Stimulated activated CD8-positive, alpha-beta memory T cell treated with anti-CD3 and anti-CD28 coated beads, Interleukin-2, amount 100 ng/mL, for 48 hours (primary cell): ENCODE results near the gene IVNS1ABP.
"Not testable (repeated sequence)": the region's sequence is repeated elsewhere in the genome, so short reads cannot be mapped to it uniquely, and the experiment has no call there.

ENCODE experiments used
- DNase-seq, 2 donors: peaks; one replicate each; pipeline ENCODE4 v3.0.0-alpha.2; 2020; ENCODE audit warnings: low read depth in 2 of 2

IVNS1ABP gene

DNA sequence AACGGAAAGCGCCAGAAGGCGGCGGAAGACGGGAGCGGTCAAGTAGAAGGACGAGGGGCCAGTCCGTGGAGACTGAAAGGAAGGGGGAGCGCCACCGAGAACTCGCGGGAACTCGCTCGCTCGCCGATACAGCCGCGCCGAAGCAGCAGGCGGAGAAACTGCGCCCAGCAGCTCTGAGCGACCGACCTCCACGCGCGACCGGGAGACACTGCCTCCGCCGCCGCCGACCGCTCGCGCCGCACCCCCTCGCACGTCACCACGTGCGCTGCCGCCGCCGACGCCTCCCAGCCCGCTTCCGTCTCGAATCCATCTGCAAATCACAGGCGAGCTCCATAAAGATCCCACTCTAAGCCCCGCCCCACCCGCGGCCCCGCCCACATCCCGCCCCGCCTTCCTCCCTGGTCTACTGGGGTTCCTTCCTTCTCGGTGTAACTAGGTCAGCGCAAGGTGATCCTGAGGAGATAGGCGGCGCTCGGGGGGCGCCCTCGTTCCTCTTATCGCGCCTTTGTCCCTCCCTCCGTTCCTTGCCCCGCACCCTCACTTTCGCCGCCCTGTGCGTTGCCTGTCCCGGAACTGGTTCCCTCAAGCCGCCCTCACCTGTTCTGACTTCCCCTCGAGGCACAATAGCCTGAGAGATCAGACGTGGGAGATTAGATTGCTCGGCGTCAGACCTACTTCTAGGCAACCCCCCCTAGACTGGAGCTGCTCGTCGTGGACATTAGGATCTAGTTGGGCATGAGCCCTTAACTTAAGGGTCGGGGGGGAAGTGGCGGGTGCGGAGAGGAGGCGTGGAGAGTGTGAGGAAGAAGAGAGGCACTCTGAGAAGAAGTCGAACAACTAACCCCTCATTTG is at the start of gene IVNS1ABP:
TSS of gene IVNS1ABP (minus strand) at position 210 of the 852 bp plus-strand sequence. CDS start 7,750 bp downstream, outside the sequence.
- peak; percentile 86 to 90 for DNase-seq

- no peak for DNase-seq
These were observed 48.9 kb upstream of the IVNS1ABP start for GRCh38 chr1:185365951-185366350.

DNA sequence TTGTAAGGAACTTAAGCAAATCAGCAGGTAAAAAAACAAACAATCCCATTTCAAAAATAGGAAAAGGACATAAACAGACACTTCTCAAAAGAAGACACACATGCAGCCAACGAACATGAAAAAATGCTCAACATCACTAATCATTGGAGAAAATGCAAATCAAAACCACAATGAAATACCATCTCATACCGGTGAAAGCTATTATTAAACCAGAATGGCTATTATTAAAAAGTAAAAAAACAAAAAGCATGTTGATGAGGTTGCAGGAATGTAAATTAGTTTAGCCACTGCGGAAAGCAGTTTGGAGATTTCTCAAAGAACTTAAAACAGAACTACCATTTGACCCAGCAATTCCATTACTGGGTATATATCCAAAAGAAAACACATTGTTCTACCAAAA is 47.5 kb upstream of the IVNS1ABP start:
- DNase-seq, result not testable (repeated sequence)

- no peak for DNase-seq
These were observed 46.2 kb upstream of the IVNS1ABP start for GRCh38 chr1:185363205-185363604.

DNA sequence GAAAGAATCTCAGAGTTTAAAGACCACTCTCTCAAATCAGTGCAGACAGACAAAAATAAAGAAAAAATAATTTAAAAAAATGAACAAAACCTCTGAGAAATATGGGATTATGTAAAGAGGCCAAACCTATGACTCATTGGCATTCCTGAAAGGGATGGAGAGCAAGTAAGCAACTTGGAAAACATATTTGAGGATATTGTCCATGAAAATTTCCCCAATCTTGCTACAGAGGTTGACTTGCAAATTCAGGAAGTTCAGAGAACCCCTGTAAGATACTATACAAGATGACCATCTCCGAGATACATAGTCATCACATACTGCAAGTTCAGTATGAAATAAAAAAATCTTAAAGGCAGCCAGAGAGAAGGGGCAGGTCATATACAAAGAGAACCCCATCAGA is 43.7 kb upstream of the IVNS1ABP start:
- no peak for DNase-seq

DNA sequence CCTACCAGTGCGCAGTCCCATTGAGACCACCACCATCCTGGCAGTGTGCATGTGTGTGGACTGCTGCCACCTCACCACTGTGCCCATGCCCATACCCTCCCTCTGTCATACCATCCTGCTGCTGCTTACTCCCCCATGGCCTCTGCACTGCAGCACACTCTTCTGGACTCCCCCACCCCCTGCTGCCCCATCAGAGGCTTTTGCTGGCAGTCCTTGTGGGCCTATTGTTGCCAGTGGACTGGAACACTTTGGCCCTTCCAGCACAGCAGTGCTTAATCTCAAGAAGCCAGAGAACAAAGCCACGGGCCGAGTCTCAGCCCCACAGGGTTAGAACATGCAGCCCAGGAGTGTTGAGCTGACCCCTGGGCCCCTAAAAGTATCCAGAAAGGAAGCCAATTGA is 41.9 kb upstream of the IVNS1ABP start:
- DNase-seq, result no peak

- no peak for DNase-seq
These were observed 38.9 kb upstream of the IVNS1ABP start for GRCh38 chr1:185355947-185356346.

- DNase-seq, result no peak
These were observed 36.1 kb upstream of the IVNS1ABP start for GRCh38 chr1:185353124-185353523.

DNA sequence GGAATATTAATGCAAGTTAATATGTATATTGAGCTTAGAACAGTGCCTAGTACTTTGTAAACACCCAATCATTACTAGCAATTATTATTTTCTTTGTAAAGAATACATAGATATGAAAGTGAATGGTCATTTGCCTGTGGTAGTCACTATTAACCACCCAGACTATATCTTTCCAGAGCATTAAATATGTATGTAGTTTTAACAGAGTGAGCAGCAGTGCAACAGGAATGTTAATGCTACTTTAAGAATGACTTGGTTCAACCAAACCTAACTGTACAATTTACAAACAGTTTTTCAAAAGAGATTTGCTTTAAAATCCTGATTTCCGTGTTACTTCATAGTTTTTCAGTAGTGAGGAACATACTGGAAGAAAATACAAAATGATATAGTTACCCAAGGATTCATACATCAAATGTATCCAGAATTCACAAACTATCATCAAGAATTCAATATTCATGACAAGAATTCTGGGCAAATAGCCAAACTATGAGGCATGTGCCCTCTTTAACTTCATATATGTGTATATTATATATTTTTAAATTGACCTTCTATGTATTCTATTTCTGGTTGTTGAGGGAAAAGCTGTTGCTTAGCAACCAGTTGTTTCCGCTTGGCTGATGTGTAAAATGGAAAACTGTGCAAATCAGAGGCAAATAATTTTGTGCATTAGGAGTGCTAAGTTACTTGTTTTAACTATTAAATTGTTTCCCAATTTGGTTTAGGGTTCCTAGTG is 34.9 kb upstream of the IVNS1ABP start:
- no peak for DNase-seq

DNA sequence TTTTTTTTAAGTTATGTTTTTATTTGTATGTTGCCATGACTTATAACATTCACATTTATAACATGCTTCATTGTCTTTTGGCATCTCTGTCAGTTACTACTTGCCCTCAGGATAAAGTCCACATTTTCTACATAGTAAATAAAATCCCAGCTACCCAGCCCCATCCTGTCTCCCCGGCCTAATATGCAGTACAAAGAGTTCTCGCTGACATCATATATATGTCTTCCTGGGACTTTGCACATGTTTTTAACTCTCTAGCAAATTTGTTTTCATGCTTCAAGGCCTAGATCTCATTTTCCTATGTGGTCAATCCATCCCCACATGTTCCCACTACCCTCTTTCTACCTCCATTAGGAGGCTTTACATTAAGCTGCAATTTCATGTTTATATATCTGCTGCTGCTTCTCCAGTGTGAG is 33.0 kb upstream of the IVNS1ABP start:
- no peak for DNase-seq

GRCh38 chr1:185349556-185349955 is 32.5 kb upstream of the IVNS1ABP start:
- no peak for DNase-seq

GRCh38 chr1:185348985-185349384 is 31.9 kb upstream of the IVNS1ABP start:
- DNase-seq, result no peak

DNA sequence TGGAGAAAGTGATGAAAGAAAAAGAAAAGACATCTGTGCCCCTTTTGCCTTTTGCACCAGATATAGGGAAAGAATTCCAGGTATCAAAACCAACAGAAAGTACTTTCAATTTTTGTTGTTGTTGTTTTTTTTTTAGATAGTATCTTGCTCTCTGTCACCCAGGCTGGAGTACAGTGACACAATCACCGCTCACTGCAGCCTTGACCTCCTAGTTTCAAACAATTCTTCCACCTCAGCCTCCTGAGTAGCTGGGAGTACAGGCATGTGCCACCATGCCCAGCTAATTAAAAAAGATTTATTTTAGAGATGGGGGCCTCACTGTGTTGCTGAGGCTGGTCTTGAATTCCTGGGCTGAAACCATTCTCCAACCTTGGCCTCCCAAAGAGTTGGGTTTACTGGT is 31.3 kb upstream of the IVNS1ABP start:
- DNase-seq, result no peak

- no peak for DNase-seq
These were observed 29.1 kb upstream of the IVNS1ABP start for GRCh38 chr1:185345913-185346720.

DNA sequence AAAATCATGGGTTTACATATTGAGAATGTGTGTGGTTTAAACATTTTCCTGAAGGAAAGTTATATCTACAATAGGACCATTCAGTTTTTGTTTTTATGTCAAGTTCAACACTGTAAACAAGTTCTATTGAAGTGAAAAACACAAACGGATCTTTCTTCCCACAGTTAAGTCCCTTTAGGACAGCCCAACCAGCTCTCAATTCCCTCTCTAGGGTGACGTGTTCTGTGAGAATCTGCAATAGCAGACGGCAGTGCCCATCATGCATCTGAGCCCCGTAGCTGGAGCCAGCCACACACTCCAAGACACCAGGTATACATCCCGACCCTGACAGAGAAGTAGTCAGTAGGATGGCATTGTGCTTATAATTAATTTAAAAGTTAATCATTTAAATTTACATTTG is 26.3 kb upstream of the IVNS1ABP start:
- DNase-seq, result no peak

- no peak for DNase-seq
These were observed 25.7 kb upstream of the IVNS1ABP start for GRCh38 chr1:185342672-185343259.

DNA sequence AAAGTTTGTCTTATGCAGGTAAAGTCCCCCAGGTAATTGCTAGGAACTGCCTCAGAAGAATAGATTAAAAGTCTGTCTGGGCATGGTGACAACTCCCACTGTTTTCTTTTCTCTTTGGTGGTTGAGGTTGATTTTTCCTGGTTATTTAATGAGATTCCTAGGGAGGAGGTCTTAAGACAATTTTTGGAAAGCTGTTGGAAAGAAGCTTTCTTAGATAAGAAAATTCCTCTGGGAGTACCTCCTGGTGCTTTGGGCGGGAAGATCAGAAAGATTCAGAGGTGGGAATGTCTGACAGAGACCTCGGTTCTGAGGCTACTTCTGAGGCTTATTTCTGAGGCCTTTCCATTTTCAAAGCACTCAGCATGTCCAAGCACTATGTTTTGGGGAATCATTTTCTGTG is 25.0 kb upstream of the IVNS1ABP start:
- DNase-seq, result no peak

GRCh38 chr1:185341196-185341781 is 24.2 kb upstream of the IVNS1ABP start:
- DNase-seq, result no peak

GRCh38 chr1:185338719-185339622 is 21.9 kb upstream of the IVNS1ABP start:
- peak in 1 of 2 donors; percentile 17 for DNase-seq

DNA sequence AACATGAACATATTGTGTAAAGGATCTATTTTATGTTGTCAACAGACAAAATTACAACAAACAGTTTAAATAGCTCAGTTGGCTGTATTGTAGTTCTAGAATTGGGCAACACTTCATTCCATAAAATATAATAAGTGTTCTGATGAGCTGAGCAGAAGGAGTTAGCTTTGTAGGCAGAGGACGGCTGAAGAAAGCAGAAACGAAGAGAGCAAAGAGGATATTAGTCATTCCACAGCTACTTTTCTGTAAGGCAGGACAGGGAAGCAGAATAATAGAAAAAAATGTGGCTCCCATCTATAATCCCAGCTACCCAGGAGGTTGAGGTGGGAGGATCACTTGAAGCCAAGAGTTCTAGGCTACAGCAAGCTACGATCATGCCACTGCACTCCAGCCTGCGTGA is 20.2 kb upstream of the IVNS1ABP start:
- no peak for DNase-seq
